NB4 (cell line): ENCODE results near the gene SLC18A3.

Experiments
- DNase-seq: peaks from one replicate; pipeline ENCODE4 v3.0.0; 2010; ENCODE audit warnings: low read depth
- H3K4me3 ChIP-seq: one replicate; pipeline ENCODE4 v1.5.1; 2011; ENCODE audit warnings: mild to moderate bottlenecking, low read depth, low read length, moderate library complexity
- MYC ChIP-seq: IDR thresholded peaks from 2 replicates; pipeline ENCODE4 v1.6.1; 2011; ENCODE audit warnings: low read depth, low read length
- POLR2A ChIP-seq: IDR thresholded peaks from 2 replicates; pipeline ENCODE4 v1.6.1; 2011; ENCODE audit warnings: mild to moderate bottlenecking; ENCODE audit not compliant: insufficient read length; ENCODE audit errors: extremely low read depth
- TF ChIP-seq, protein P1 (sequence below): IDR thresholded peaks from 2 replicates; pipeline ENCODE4 v1.6.1; 2011; ENCODE audit warnings: low read depth, low read length
- TF ChIP-seq, protein P2 (sequence below): IDR thresholded peaks from one replicate; pipeline ENCODE4 v1.5.1; 2012; ENCODE audit warnings: low read depth, low read length

The SLC18A3 gene

DNA sequence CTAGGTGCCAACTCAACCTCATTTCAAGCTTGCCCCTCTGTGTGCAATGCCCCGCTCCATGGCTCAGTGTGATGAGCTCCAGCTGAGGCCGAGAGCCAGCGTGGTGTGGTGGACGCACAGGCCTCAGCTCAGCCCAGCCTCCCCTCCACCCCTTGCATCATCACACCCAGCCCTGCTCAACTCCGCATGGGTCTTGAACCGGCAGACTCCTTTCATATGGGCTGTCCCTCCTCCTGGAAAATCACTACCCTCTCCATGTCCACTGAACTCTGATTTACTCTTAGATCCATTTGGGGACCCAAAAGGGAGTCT is 16.6 kb upstream of the SLC18A3 start:
- no peak overlapping the region for H3K4me3 ChIP-seq
- TF ChIP-seq POLR2A, result no peak
- no peak for TF ChIP-seq MYC
- TF ChIP-seq, protein P1, sequence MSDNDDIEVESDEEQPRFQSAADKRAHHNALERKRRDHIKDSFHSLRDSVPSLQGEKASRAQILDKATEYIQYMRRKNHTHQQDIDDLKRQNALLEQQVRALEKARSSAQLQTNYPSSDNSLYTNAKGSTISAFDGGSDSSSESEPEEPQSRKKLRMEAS, result no peak
- TF ChIP-seq, protein P2, sequence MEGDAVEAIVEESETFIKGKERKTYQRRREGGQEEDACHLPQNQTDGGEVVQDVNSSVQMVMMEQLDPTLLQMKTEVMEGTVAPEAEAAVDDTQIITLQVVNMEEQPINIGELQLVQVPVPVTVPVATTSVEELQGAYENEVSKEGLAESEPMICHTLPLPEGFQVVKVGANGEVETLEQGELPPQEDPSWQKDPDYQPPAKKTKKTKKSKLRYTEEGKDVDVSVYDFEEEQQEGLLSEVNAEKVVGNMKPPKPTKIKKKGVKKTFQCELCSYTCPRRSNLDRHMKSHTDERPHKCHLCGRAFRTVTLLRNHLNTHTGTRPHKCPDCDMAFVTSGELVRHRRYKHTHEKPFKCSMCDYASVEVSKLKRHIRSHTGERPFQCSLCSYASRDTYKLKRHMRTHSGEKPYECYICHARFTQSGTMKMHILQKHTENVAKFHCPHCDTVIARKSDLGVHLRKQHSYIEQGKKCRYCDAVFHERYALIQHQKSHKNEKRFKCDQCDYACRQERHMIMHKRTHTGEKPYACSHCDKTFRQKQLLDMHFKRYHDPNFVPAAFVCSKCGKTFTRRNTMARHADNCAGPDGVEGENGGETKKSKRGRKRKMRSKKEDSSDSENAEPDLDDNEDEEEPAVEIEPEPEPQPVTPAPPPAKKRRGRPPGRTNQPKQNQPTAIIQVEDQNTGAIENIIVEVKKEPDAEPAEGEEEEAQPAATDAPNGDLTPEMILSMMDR, result no peak
- DNase-seq, result no peak

DNA sequence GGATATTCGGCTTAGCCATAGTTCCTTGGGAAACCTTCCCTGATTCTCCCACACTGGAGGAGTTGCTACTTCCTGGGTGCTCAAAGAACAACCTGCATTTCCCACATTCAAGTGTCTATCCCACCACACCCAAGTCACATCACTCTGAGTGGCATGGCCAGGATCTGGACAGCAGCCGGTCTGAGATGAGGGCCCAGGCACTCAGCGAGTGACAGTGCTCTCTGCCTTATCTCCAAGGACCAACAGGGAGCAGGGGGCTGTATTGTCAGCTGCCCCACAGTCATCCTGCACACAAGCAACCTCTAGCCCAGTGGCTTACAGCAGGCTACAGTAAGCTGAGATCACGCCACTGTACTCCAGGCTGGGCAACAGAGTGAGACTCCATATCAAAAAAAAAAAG is 16.1 kb upstream of the SLC18A3 start:
- TF ChIP-seq POLR2A (no peak), MYC (no peak)
- TF ChIP-seq, protein P1, result no peak
- TF ChIP-seq, protein P2, result no peak
- no peak for DNase-seq
- no peak overlapping the region for H3K4me3 ChIP-seq

DNA sequence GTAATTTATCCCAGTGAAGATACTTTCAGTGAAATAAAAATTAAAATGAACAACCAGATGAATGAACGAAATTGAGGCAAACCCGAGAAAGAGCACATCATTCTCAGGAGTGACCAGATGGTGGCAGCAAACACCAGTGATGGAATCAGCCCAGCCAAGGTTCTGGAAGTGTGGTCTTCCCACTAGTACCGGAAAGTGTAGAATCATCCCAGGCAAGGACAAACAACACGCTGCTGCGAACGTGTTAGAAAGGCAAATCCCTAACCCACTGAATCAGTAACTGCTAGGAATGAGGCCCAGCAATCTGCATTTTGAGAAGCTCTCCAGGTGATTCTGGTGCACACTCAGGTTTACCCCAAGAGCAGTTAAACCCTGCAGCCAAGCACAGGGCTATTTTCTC is 15.5 kb upstream of the SLC18A3 start:
- DNase-seq, result peak; percentile 68
- TF ChIP-seq, protein P1, result peak; percentile 31; the same call in 1 of the 2 replicates
- TF ChIP-seq POLR2A (no peak), MYC (no peak)
- TF ChIP-seq, protein P2, result peak; percentile 85
- no peak overlapping the region for H3K4me3 ChIP-seq

DNA sequence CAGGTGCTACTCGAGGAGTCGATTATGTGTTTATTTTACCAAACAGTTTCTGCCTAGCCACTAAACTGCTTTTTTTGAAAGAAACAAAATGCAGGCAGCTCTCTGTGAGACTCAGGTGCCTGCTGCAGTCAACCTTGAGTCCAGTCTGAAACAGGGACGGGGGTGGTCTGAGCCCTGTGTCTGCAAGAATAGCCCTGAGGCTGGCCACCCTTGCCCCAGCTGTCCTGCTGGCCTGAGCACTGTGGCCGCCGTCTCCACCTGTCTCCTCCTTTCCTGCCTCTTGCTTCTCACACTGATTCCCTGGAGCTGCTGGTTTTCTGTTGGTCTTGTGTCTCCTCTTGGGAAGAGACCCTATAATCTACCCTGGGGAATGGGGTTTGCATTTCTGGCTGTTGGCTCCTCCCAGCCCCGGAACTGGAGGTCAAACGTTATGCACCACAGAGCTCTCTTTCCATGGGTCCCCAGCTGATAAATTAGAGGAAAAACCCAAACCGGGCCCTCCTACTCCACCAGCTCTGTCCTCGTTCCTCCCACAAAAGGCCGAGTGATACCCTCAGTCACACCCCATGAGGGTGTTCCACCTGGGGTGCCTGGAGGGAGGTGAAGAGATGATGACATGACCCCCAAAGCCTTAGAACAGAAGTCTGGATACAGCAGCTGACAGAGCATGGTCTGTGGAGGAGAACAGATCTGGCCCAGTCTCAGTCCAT is 15.0 kb upstream of the SLC18A3 start:
- TF ChIP-seq, protein P2, result no peak
- no peak for TF ChIP-seq MYC
- TF ChIP-seq, protein P1, result no peak
- no peak for TF ChIP-seq POLR2A
- no peak overlapping the region for H3K4me3 ChIP-seq
- DNase-seq, result no peak

DNA sequence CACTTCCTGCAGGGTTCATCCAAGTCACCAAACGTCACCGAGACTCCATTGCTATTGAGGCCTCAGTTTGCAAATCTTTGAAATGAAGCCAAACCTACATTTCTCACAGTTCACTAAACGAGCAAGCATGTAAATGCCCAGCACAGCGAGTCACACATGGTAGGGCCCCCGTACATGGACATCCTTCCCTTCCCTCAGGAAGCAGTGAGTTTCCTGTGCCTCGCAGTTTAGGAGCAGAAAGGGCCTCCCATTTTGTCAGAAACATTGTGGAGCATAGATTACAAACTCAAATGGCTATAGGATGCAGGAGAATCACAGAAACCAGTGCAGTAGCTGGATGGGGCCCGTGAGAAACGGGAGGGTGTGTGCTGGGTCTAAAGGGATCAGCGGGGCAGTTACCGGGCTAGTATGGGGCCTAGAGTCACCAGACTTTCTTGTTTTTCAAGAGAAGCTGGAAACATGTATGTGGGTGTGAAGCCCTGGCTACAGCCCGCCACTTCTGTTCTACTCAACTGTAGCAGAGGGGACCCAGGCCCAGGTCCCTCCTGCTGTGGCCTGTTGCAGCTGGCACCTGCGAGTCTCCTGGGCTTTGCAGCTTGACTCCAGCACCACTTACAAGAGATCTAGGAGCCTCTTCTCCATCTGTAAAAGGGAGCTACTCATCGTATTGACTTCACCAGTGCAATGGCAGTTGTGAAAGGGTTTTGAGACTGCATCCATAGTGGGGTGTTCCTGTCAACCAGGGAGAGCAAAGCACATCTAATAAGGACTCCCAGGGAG is 14.2 kb upstream of the SLC18A3 start:
- TF ChIP-seq MYC (no peak), POLR2A (no peak)
- TF ChIP-seq, protein P2, result no peak
- TF ChIP-seq, protein P1, result no peak
- no peak for DNase-seq
- H3K4me3 ChIP-seq, result no peak overlapping the region

DNA sequence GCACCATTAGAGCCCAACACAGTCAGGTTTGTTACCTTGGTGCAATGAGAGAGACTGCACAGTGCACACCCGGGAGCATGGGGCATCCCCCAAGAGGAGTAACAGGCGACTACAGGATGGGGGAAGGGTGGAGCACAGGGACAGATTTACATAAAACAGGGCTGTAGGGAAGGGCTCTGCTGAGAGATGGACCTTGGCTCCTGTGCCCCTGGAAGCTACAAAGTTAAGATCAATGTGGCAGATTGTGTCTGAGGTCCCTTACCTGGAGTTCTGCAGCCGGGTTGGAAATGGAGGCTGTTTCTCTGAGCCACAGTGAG is 13.7 kb upstream of the SLC18A3 start:
- no peak for TF ChIP-seq POLR2A
- TF ChIP-seq MYC, result no peak
- TF ChIP-seq, protein P2, result no peak
- TF ChIP-seq, protein P1, result no peak
- H3K4me3 ChIP-seq, result no peak overlapping the region
- no peak for DNase-seq
